ENCODE results near the gene COL9A3.

Gene COL9A3

DNA sequence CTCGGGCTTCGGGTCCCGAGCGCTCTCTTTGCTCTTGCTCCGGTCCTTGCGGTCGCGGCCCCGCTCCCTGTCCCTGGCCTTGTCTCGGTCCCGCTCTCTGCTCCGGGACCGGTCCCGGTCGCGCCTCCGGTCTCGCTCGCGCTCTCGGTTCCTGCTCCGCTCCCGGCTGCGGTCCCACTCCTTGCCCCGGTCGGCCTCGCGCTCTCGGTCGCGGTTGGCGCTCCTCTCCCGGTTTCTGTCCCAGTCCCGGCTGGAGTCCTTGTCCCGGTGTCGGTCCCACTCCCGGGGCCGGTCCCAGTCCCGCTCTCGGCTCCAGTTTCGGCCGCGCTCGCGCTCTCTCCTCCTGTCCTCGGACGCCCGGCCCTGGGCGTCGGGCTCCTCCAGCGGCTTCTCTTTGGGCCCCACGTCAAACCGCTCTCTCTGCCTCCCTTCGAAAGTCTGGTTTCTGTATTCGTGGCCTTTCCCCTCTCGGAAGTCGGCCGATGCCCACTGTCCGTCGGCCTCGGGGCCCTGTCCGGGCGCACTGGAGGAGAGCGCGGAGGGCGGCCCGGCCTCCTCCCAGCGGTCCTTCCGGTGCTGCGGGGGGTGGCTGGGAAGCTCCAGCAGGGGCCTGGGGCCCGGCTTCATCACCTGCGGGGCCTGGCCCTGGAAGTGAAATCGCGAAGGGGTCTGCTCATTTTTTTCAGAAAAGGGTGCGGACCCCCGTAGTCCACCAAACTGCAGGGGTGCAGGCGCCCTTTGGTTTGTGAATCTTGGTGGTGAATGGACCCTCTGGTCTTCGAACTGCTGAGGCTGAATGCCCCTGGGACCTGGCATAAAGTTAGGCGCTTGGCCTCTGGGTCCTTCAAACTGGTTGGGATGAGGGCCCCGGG is 62.7 kb downstream of the COL9A3 start:
- Histone ChIP-seq H3K9me3 (ENCODE audit: insufficient read depth, low read depth, low read length) (no peaks in the 10 kb centered on the region), H2AFZ (ENCODE audit: low read length) (no peak overlapping the region), H3K9me2 (replicated peaks; ENCODE audit: low read depth, low read length) (no peaks in the 10 kb centered on the region), H3K36me3 (ENCODE audit: insufficient read depth, low read length) (no peaks in the 10 kb centered on the region), H3F3A (ENCODE audit: low read depth) (peaks cover 10% of the 10 kb centered on the region), H3K9ac (ENCODE audit: low read depth, low read length, poor library complexity, severe bottlenecking) (no peak overlapping the region), H3K79me2 (ENCODE audit: insufficient read depth, low read length) (no peaks in the 10 kb centered on the region), H3K4me3 (ENCODE audit: low read length, poor library complexity, severe bottlenecking) (no peak overlapping the region), H3K27me3 (ENCODE audit: insufficient read depth, low read length, poor library complexity, severe bottlenecking) (no peaks in the 10 kb centered on the region), H4K20me1 (ENCODE audit: insufficient read depth, low read length, poor library complexity, severe bottlenecking) (no peaks in the 10 kb centered on the region), H3K4me1 (ENCODE audit: insufficient read depth, low read length, poor library complexity, severe bottlenecking) (peaks cover 4% of the 10 kb centered on the region), H3K4me2 (ENCODE audit: low read depth, low read length, poor library complexity, severe bottlenecking) (no peak overlapping the region)
- TF ChIP-seq EZH2phosphoT487 (IDR thresholded peaks at IDR 0.05; ENCODE audit: borderline replicate concordance), result no peak
- TF ChIP-seq, protein P1, sequence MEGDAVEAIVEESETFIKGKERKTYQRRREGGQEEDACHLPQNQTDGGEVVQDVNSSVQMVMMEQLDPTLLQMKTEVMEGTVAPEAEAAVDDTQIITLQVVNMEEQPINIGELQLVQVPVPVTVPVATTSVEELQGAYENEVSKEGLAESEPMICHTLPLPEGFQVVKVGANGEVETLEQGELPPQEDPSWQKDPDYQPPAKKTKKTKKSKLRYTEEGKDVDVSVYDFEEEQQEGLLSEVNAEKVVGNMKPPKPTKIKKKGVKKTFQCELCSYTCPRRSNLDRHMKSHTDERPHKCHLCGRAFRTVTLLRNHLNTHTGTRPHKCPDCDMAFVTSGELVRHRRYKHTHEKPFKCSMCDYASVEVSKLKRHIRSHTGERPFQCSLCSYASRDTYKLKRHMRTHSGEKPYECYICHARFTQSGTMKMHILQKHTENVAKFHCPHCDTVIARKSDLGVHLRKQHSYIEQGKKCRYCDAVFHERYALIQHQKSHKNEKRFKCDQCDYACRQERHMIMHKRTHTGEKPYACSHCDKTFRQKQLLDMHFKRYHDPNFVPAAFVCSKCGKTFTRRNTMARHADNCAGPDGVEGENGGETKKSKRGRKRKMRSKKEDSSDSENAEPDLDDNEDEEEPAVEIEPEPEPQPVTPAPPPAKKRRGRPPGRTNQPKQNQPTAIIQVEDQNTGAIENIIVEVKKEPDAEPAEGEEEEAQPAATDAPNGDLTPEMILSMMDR (conservative IDR thresholded peaks at IDR 0.05; ENCODE audit: low read length), result no peak

DNA sequence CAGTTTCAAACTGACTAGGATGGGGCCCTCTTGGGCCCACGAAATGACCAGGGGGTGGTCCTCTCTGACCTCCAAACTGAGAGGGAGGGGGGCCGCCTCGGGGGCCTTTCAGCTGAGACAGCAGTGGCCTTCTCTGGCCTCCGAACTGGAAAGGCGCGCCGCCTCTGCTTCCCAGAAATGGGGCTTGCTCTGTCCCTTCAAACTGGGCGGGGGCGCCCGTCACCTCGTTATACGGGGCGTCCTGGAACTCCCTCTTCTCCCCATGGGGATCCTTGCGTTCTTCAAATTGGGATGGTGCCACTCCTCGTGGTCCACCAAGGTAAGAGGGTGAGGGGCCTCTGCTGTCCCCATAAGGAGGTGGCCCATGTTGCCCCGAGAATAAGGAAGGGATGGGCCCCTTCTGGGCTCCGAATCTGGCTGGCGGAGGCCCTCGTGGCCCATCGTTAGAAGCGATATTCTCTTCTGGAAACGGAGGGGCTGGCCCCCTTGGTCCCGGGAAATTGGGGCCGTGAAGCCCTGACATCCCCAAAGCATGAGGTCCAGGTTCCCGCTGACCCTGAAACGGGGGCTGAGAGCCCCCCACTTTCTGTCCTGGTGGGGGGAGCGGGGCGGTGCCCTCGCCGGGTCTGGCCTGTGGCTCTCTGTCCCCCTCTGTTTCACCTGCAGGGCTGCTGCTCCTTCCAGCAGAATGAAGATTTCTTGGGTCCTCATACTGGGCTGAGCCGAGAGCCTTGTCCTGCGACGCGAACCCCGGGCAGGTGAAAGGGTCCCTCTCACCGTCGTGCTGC is 63.5 kb downstream of the COL9A3 start:
- no peaks in the 10 kb centered on the region for H3K9me2 ChIP-seq (replicated peaks; ENCODE audit: low read depth, low read length)
- H3K9ac ChIP-seq (ENCODE audit: low read depth, low read length, poor library complexity, severe bottlenecking), result no peak overlapping the region
- no peaks in the 10 kb centered on the region for H3K79me2 ChIP-seq (ENCODE audit: insufficient read depth, low read length)
- H3K4me1 ChIP-seq (ENCODE audit: insufficient read depth, low read length, poor library complexity, severe bottlenecking), result no peaks in the 10 kb centered on the region
- H3K9me3 ChIP-seq (ENCODE audit: insufficient read depth, low read depth, low read length), result no peaks in the 10 kb centered on the region
- H3K36me3 ChIP-seq (ENCODE audit: insufficient read depth, low read length), result no peaks in the 10 kb centered on the region
- TF ChIP-seq, protein P1 (conservative IDR thresholded peaks at IDR 0.05; ENCODE audit: low read length), result no peak
- no peak for TF ChIP-seq EZH2phosphoT487 (IDR thresholded peaks at IDR 0.05; ENCODE audit: borderline replicate concordance)
- no peaks in the 10 kb centered on the region for H3K27me3 ChIP-seq (ENCODE audit: insufficient read depth, low read length, poor library complexity, severe bottlenecking)
- H3K4me3 ChIP-seq (ENCODE audit: low read length, poor library complexity, severe bottlenecking), result no peak overlapping the region
- H3F3A ChIP-seq (ENCODE audit: low read depth), result peaks cover 10% of the 10 kb centered on the region
- H3K4me2 ChIP-seq (ENCODE audit: low read depth, low read length, poor library complexity, severe bottlenecking), result no peak overlapping the region
- no peaks in the 10 kb centered on the region for H4K20me1 ChIP-seq (ENCODE audit: insufficient read depth, low read length, poor library complexity, severe bottlenecking)
- no peak overlapping the region for H2AFZ ChIP-seq (ENCODE audit: low read length)

GRCh38 chr20:62880935-62881661 is 64.2 kb downstream of the COL9A3 start:
- H3K27me3 ChIP-seq (ENCODE audit: insufficient read depth, low read length, poor library complexity, severe bottlenecking), result no peaks in the 10 kb centered on the region
- no peaks in the 10 kb centered on the region for H3K4me1 ChIP-seq (ENCODE audit: insufficient read depth, low read length, poor library complexity, severe bottlenecking)
- H3K9ac ChIP-seq (ENCODE audit: low read depth, low read length, poor library complexity, severe bottlenecking), result no peak overlapping the region
- H4K20me1 ChIP-seq (ENCODE audit: insufficient read depth, low read length, poor library complexity, severe bottlenecking), result no peaks in the 10 kb centered on the region
- no peak overlapping the region for H2AFZ ChIP-seq (ENCODE audit: low read length)
- no peak overlapping the region for H3K4me3 ChIP-seq (ENCODE audit: low read length, poor library complexity, severe bottlenecking)
- H3K9me2 ChIP-seq (replicated peaks; ENCODE audit: low read depth, low read length), result no peaks in the 10 kb centered on the region
- H3K9me3 ChIP-seq (ENCODE audit: insufficient read depth, low read depth, low read length), result no peaks in the 10 kb centered on the region
- no peaks in the 10 kb centered on the region for H3K79me2 ChIP-seq (ENCODE audit: insufficient read depth, low read length)
- TF ChIP-seq EZH2phosphoT487 (IDR thresholded peaks at IDR 0.05; ENCODE audit: borderline replicate concordance), result no peak
- TF ChIP-seq, protein P1 (conservative IDR thresholded peaks at IDR 0.05; ENCODE audit: low read length), result no peak
- H3F3A ChIP-seq (ENCODE audit: low read depth), result peaks cover 9% of the 10 kb centered on the region
- no peak overlapping the region for H3K4me2 ChIP-seq (ENCODE audit: low read depth, low read length, poor library complexity, severe bottlenecking)
- no peaks in the 10 kb centered on the region for H3K36me3 ChIP-seq (ENCODE audit: insufficient read depth, low read length)

Measured in Loucy (cell line).